ENCODE data around the gene SEC22A.

The SEC22A gene

GRCh38 chr3:123302961-123303360, 101.2 kb downstream of the SEC22A start:
- no peak for TF ChIP-seq TCF12 (IDR thresholded peaks at IDR 0.05; ENCODE audit: low read depth)
- no peak for TF ChIP-seq CEBPB (IDR thresholded peaks at IDR 0.05)
- TF ChIP-seq MAX (IDR thresholded peaks at IDR 0.05) = no peak
- TF ChIP-seq NFIC (IDR thresholded peaks at IDR 0.05) = no peak
- no peak for TF ChIP-seq EGR1 (IDR thresholded peaks at IDR 0.05)
- no peak for TF ChIP-seq TAF1 (IDR thresholded peaks at IDR 0.05; ENCODE audit: low read depth)
- no peak for TF ChIP-seq CREB1 (IDR thresholded peaks at IDR 0.05; ENCODE audit: low read depth)
- TF ChIP-seq, protein P1, sequence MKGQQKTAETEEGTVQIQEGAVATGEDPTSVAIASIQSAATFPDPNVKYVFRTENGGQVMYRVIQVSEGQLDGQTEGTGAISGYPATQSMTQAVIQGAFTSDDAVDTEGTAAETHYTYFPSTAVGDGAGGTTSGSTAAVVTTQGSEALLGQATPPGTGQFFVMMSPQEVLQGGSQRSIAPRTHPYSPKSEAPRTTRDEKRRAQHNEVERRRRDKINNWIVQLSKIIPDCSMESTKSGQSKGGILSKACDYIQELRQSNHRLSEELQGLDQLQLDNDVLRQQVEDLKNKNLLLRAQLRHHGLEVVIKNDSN (IDR thresholded peaks at IDR 0.05) = no peak
- TF ChIP-seq, protein P2, sequence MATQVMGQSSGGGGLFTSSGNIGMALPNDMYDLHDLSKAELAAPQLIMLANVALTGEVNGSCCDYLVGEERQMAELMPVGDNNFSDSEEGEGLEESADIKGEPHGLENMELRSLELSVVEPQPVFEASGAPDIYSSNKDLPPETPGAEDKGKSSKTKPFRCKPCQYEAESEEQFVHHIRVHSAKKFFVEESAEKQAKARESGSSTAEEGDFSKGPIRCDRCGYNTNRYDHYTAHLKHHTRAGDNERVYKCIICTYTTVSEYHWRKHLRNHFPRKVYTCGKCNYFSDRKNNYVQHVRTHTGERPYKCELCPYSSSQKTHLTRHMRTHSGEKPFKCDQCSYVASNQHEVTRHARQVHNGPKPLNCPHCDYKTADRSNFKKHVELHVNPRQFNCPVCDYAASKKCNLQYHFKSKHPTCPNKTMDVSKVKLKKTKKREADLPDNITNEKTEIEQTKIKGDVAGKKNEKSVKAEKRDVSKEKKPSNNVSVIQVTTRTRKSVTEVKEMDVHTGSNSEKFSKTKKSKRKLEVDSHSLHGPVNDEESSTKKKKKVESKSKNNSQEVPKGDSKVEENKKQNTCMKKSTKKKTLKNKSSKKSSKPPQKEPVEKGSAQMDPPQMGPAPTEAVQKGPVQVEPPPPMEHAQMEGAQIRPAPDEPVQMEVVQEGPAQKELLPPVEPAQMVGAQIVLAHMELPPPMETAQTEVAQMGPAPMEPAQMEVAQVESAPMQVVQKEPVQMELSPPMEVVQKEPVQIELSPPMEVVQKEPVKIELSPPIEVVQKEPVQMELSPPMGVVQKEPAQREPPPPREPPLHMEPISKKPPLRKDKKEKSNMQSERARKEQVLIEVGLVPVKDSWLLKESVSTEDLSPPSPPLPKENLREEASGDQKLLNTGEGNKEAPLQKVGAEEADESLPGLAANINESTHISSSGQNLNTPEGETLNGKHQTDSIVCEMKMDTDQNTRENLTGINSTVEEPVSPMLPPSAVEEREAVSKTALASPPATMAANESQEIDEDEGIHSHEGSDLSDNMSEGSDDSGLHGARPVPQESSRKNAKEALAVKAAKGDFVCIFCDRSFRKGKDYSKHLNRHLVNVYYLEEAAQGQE (IDR thresholded peaks at IDR 0.05; ENCODE audit: low read depth) = no peak
- no peak for TF ChIP-seq EP300 (IDR thresholded peaks at IDR 0.05; ENCODE audit: borderline replicate concordance)
- no peak for TF ChIP-seq RAD21 (IDR thresholded peaks at IDR 0.05; ENCODE audit: low read depth)
- TF ChIP-seq YY1 (IDR thresholded peaks at IDR 0.05; ENCODE audit: low read depth) = no peak

DNA sequence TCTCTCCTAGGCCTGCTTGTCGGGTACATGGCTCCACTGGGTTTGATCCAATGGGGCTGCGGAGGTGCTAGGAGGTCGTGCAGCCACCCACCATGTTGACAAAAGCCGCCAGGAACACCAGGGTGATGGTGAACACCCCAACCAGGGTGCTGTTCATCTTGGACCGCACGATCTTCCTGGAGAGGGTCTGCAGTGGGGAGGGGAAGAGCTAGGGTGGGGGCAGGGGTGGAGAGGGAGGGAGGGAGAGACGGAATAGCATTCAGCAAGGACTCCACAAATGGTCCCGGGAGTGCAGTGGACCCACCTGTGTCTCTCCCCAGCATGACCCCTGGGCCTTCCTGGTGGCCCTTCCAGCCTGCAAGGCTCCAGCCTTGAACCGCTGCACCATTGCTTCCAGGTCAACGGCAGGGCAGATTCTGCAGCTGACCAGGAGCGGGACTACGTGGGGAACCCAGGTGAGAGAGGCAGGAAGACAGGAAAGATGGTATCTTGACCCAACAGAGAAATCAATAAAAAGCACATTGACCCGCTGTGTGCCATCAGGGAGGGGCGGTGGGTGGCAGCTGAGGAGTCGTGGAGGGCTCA, 102.3 kb downstream of the SEC22A start:
- TF ChIP-seq ZBTB7A (IDR thresholded peaks at IDR 0.05; ENCODE audit: low read depth) = no peak
- no peak for TF ChIP-seq CEBPB (IDR thresholded peaks at IDR 0.05)

GRCh38 chr3:123305192-123305591, 103.4 kb downstream of the SEC22A start:
- TF ChIP-seq RAD21 (IDR thresholded peaks at IDR 0.05; ENCODE audit: low read depth) (no peak), EGR1 (IDR thresholded peaks at IDR 0.05) (no peak), EP300 (IDR thresholded peaks at IDR 0.05; ENCODE audit: borderline replicate concordance) (no peak), YY1 (IDR thresholded peaks at IDR 0.05; ENCODE audit: low read depth) (no peak)

- TF ChIP-seq MAX (IDR thresholded peaks at IDR 0.05) (no peak), CEBPB (IDR thresholded peaks at IDR 0.05) (no peak), RAD21 (IDR thresholded peaks at IDR 0.05; ENCODE audit: low read depth) (no peak), TAF1 (IDR thresholded peaks at IDR 0.05; ENCODE audit: low read depth) (no peak), FOXM1 (IDR thresholded peaks at IDR 0.05; ENCODE audit: borderline replicate concordance, low read depth) (no peak)
- TF ChIP-seq, protein P1 (IDR thresholded peaks at IDR 0.05) = no peak
Measured at GRCh38 chr3:123307064-123307463, 105.3 kb downstream of the SEC22A start.

DNA sequence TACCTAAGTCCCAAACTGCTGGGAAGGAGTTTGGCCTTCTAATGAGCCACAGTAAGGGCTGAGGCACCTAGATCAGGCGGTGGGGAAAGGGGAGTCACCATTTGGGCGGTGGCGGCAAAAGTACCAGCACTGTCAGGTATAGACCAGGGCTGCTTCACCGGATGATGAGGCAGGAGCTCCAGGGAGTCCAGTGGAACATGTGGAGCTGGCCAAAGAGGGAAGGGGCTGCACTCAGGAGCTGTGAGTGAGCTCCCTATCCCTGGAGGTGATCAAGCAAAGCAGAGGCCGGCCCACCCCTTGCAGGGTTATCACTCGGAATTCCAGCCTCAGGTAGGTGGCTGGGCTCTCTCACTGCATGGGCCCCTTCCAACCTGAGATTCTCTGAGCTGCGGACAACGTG, 108.4 kb downstream of the SEC22A start:
- TF ChIP-seq ZBTB7A (IDR thresholded peaks at IDR 0.05; ENCODE audit: low read depth) = no peak
- TF ChIP-seq, protein P1 (IDR thresholded peaks at IDR 0.05) = no peak
- TF ChIP-seq YY1 (IDR thresholded peaks at IDR 0.05; ENCODE audit: low read depth) = no peak
- no peak for TF ChIP-seq CEBPB (IDR thresholded peaks at IDR 0.05)
- TF ChIP-seq TEAD4 (IDR thresholded peaks at IDR 0.05) = no peak
- TF ChIP-seq, protein P2 (IDR thresholded peaks at IDR 0.05; ENCODE audit: low read depth) = no peak
- TF ChIP-seq EGR1 (IDR thresholded peaks at IDR 0.05) = no peak
- no peak for TF ChIP-seq EP300 (IDR thresholded peaks at IDR 0.05; ENCODE audit: borderline replicate concordance)
- no peak for TF ChIP-seq TAF1 (IDR thresholded peaks at IDR 0.05; ENCODE audit: low read depth)
- TF ChIP-seq RAD21 (IDR thresholded peaks at IDR 0.05; ENCODE audit: low read depth) = no peak
- no peak for TF ChIP-seq FOXM1 (IDR thresholded peaks at IDR 0.05; ENCODE audit: borderline replicate concordance, low read depth)
- no peak for TF ChIP-seq CREB1 (IDR thresholded peaks at IDR 0.05; ENCODE audit: low read depth)
- no peak for TF ChIP-seq NFIC (IDR thresholded peaks at IDR 0.05)
- TF ChIP-seq MAX (IDR thresholded peaks at IDR 0.05) = no peak
- TF ChIP-seq TCF12 (IDR thresholded peaks at IDR 0.05; ENCODE audit: low read depth) = no peak

- TF ChIP-seq TCF12 (IDR thresholded peaks at IDR 0.05; ENCODE audit: low read depth) = no peak
- TF ChIP-seq EGR1 (IDR thresholded peaks at IDR 0.05) = no peak
Measured at GRCh38 chr3:123310741-123311140, 109.0 kb downstream of the SEC22A start.
